Measurements from ENCODE around the gene HID1. TPM values are rescaled to one million over a fixed set of nuclear protein-coding genes. Genes with fewer than 3 reads are reported as not detected.

HID1 gene
- total RNA-seq, 1 experiment from 2014 or later, result 12.7 TPM

DNA sequence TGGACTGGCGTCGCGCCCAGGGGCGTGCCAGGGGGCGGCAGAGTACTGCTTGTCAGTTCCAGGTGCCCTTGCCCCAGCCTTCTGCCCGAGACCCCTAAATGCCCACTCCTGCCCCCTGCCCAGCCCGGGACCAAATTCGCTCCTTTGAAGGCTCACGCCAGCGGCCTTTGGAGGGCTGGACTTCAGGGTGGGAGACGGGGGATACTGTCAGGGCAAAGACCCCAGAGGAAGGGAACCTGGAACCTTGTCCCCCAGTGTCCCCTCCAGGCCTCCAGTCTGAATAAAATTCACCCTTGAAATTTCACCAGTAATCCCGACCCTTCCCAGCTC lies 36.1 kb downstream of the HID1 start:
- H4K20me1 ChIP-seq (ENCODE audit: control insufficient read depth, insufficient read depth, insufficient read length), result no peaks in the 10 kb centered on the region
- no peak overlapping the region for H2AK5ac ChIP-seq (ENCODE audit: insufficient read length, low read length)
- peaks cover 32% of the 10 kb centered on the region for H3K27me3 ChIP-seq (ENCODE audit: insufficient read depth, low read length)
- no peak overlapping the region for H2BK15ac ChIP-seq (ENCODE audit: low read depth, low read length)
- H3K36me3 Mint-ChIP-seq (ENCODE audit: insufficient read depth in 1 of 3, low read depth in 3 of 3), result no peaks in the 10 kb centered on the region
- H3K9me3 Mint-ChIP-seq, result no peaks in the 10 kb centered on the region; a peak in 2 of 5 replicates
- peak overlapping the region in 1 of 2 experiments; percentile 60; a peak in 1 of 5 replicates for H3K4me3 Mint-ChIP-seq
- no peak overlapping the region for H3T11ph ChIP-seq (ENCODE audit: low read length)
- TF ChIP-seq, protein P1, sequence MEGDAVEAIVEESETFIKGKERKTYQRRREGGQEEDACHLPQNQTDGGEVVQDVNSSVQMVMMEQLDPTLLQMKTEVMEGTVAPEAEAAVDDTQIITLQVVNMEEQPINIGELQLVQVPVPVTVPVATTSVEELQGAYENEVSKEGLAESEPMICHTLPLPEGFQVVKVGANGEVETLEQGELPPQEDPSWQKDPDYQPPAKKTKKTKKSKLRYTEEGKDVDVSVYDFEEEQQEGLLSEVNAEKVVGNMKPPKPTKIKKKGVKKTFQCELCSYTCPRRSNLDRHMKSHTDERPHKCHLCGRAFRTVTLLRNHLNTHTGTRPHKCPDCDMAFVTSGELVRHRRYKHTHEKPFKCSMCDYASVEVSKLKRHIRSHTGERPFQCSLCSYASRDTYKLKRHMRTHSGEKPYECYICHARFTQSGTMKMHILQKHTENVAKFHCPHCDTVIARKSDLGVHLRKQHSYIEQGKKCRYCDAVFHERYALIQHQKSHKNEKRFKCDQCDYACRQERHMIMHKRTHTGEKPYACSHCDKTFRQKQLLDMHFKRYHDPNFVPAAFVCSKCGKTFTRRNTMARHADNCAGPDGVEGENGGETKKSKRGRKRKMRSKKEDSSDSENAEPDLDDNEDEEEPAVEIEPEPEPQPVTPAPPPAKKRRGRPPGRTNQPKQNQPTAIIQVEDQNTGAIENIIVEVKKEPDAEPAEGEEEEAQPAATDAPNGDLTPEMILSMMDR (conservative IDR thresholded peaks at IDR 0.05), result no peak
- H4K5ac ChIP-seq (ENCODE audit: insufficient read length, low read depth, low read length), result no peak overlapping the region
- H4K8ac ChIP-seq (replicated peaks; ENCODE audit: insufficient read length, low read depth, low read length), result no peak overlapping the region
- no peak overlapping the region for H3K18ac ChIP-seq (ENCODE audit: insufficient read length, low read depth, low read length)
- no peak overlapping the region for H3K23ac ChIP-seq (ENCODE audit: insufficient read length, low read depth, low read length)
- H4K91ac ChIP-seq (ENCODE audit: insufficient read length, low read depth, low read length), result no peak overlapping the region
- no peak overlapping the region for H3K4ac ChIP-seq (ENCODE audit: low read depth, low read length)
- peaks cover 92% of the 10 kb centered on the region for H3K27me3 Mint-ChIP-seq (ENCODE audit: low read depth)
- no peaks in the 10 kb centered on the region; the same call in 1 of the 2 replicates for H3K4me1 ChIP-seq (ENCODE audit: insufficient read depth, low read length)
- H2BK120ac ChIP-seq (ENCODE audit: low read depth, low read length, poor library complexity, severe bottlenecking), result no peak overlapping the region
- H2AFZ ChIP-seq (ENCODE audit: low read length), result no peak overlapping the region
- no peaks in the 10 kb centered on the region for H3K9me3 ChIP-seq (ENCODE audit: control insufficient read depth, low read depth, low read length)
- no peak overlapping the region for H3K56ac ChIP-seq (ENCODE audit: insufficient read length, low read depth, low read length)
- no peaks in the 10 kb centered on the region for H3K79me1 ChIP-seq (ENCODE audit: insufficient read depth, low read depth, low read length, poor library complexity, severe bottlenecking)
- H3K27ac ChIP-seq (ENCODE audit: insufficient read length, low read depth, low read length), result no peak overlapping the region
- H3K23me2 ChIP-seq (ENCODE audit: insufficient read length, low read depth, low read length, poor library complexity, severe bottlenecking), result peaks cover 14% of the 10 kb centered on the region
- no peak overlapping the region for H3K9ac ChIP-seq (ENCODE audit: extremely low read depth, insufficient read length, low read length)
- H3K14ac ChIP-seq (ENCODE audit: insufficient read depth, low read length), result no peak overlapping the region
- H2BK12ac ChIP-seq (ENCODE audit: insufficient read length, low read depth, low read length), result no peak overlapping the region
- no peak overlapping the region for H2BK20ac ChIP-seq (ENCODE audit: low read depth, low read length, poor library complexity, severe bottlenecking)
- WGBS (ENCODE audit: extremely low coverage, insufficient read length, low lambda C conversion rate), result no CpG with 5 or more reads among the region's 12 CpGs
- H3K4me2 ChIP-seq (ENCODE audit: insufficient read depth, insufficient read length, low read length), result peak overlapping the region; percentile 56
- no peak overlapping the region for H2BK5ac ChIP-seq (ENCODE audit: insufficient read length, low read length)
- DNase-seq, result no peak
- H3K27ac Mint-ChIP-seq, result no peak overlapping the region
- peaks cover 2 to 11% of the 10 kb centered on the region in 2 experiments; a peak in 3 of 4 replicates for H3K4me1 Mint-ChIP-seq
- H3K79me2 ChIP-seq (ENCODE audit: insufficient read depth, low read length), result no peaks in the 10 kb centered on the region

Measured in H9 (cell line).